HG03135 (cell line): ENCODE data around the gene STUM.

Source experiments
- ATAC-seq: cut with Tn5 transposase; IDR thresholded peaks from one replicate; pipeline ENCODE4 v1.9.1; 2021; ENCODE audit warnings: mild to moderate bottlenecking, moderate library complexity; ENCODE audit not compliant: unreplicated experiment

The STUM gene

GRCh38 chr1:226533220-226533619 lies 15.3 kb upstream of the STUM start:
- no peak for ATAC-seq

GRCh38 chr1:226534098-226534497 lies 14.5 kb upstream of the STUM start:
- ATAC-seq: no peak

- ATAC-seq: no peak
Observed at GRCh38 chr1:226534645-226535044, 13.9 kb upstream of the STUM start.

- no peak for ATAC-seq
Observed at GRCh38 chr1:226535666-226536065, 12.9 kb upstream of the STUM start.

GRCh38 chr1:226541231-226541630 lies 7.3 kb upstream of the STUM start:
- no peak for ATAC-seq

- ATAC-seq: no peak
Observed at GRCh38 chr1:226541631-226542622, 6.6 kb upstream of the STUM start.

- ATAC-seq: no peak
Observed at GRCh38 chr1:226542623-226543103, 5.9 kb upstream of the STUM start.

- ATAC-seq: no peak
Observed at GRCh38 chr1:226545836-226546596, 2.5 kb upstream of the STUM start.

GRCh38 chr1:226546926-226547325 lies 1.6 kb upstream of the STUM start:
- ATAC-seq: no peak

- ATAC-seq: no peak
Observed at GRCh38 chr1:226547754-226548191, 791 bp upstream of the STUM start.

GRCh38 chr1:226549094-226549936 lies 751 bp downstream of the STUM start:
- ATAC-seq: no peak

- no peak for ATAC-seq
Observed at GRCh38 chr1:226549937-226550671, 1.5 kb downstream of the STUM start.

GRCh38 chr1:226550672-226551041 lies 2.1 kb downstream of the STUM start:
- no peak for ATAC-seq

- no peak for ATAC-seq
Observed at GRCh38 chr1:226551299-226551698, 2.7 kb downstream of the STUM start.

- no peak for ATAC-seq
Observed at GRCh38 chr1:226552061-226552460, 3.5 kb downstream of the STUM start.

GRCh38 chr1:226553266-226553923 lies 4.8 kb downstream of the STUM start:
- no peak for ATAC-seq

GRCh38 chr1:226553924-226554282 lies 5.3 kb downstream of the STUM start:
- no peak for ATAC-seq

- no peak for ATAC-seq
Observed at GRCh38 chr1:226555092-226555491, 6.5 kb downstream of the STUM start.

- ATAC-seq: no peak
Observed at GRCh38 chr1:226557424-226557823, 8.9 kb downstream of the STUM start.
